Measurements from ENCODE around the gene LRIG1. TPM values are rescaled to one million over a fixed set of nuclear protein-coding genes. Genes with fewer than 3 reads are reported as not detected.

The LRIG1 gene
- total and polyA plus RNA-seq, 2 donors from 2014 or later: 8.2 to 20.6 TPM

DNA sequence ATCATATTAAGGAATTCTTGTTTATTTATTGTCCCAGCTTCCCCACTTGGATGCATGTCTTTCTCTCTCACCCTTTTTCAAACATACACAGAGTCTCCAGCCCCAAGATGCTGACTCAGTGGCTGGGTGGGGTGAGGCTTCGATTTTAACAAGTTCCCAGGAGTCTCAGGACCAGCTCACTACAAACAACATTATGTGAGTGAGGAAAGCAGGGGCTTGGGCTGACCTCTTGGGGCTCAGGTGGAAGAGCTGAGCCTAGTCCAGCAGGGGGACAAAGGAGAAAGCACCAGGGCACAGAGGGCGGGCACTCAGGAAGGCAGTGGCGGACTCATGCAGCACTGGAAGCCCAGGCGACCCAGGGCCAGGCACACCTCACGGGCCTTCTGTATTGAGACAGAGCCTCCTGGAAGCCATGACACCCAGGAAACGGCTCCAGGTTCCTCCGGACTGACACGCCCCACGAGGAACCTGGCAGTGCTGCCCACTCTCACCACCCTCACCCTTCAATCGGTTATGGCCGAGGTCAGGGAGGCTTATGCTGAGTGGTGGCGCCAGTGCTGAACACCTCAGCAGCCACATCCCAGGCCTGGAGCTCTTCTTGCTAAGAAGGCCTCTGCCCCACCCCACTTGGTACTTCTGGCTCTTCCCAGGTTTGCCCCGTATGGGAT lies 97.4 kb downstream of the LRIG1 start:
- Histone ChIP-seq H3K4me3 (ENCODE audit: low read length in 3 of 3) (no peak overlapping the region), H3K27ac (ENCODE audit: low read depth in 2 of 2, low read length in 2 of 2) (no peak overlapping the region), H3K9me3 (ENCODE audit: control insufficient read depth in 2 of 3, insufficient read depth in 1 of 3, low read length in 3 of 3) (no peaks in the 10 kb centered on the region), H3K27me3 (ENCODE audit: control insufficient read depth, insufficient read depth, low read length) (no peaks in the 10 kb centered on the region), H3K36me3 (ENCODE audit: control insufficient read depth in 2 of 3, insufficient read depth in 3 of 3, low read length in 3 of 3) (peaks cover 0 to 8% (median 2%) of the 10 kb centered on the region in 3 donors), H3K4me1 (ENCODE audit: control insufficient read depth in 2 of 3, insufficient read depth in 2 of 3, low read depth in 1 of 3, low read length in 3 of 3) (no peaks in the 10 kb centered on the region), H3K9ac (ENCODE audit: low read length in 3 of 3) (no peak overlapping the region)
- intact Hi-C loops (cut with DNase I): loop anchor here (10.0 kb wide), 1 partner anchor 411 kb away; no protein-coding TSS in a partner anchor
- TF ChIP-seq, protein P1, sequence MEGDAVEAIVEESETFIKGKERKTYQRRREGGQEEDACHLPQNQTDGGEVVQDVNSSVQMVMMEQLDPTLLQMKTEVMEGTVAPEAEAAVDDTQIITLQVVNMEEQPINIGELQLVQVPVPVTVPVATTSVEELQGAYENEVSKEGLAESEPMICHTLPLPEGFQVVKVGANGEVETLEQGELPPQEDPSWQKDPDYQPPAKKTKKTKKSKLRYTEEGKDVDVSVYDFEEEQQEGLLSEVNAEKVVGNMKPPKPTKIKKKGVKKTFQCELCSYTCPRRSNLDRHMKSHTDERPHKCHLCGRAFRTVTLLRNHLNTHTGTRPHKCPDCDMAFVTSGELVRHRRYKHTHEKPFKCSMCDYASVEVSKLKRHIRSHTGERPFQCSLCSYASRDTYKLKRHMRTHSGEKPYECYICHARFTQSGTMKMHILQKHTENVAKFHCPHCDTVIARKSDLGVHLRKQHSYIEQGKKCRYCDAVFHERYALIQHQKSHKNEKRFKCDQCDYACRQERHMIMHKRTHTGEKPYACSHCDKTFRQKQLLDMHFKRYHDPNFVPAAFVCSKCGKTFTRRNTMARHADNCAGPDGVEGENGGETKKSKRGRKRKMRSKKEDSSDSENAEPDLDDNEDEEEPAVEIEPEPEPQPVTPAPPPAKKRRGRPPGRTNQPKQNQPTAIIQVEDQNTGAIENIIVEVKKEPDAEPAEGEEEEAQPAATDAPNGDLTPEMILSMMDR (IDR thresholded peaks at IDR 0.05; ENCODE audit: borderline replicate concordance, extremely low read depth, insufficient read depth): no peak
- DNase-seq (no peak), FAIRE-seq (no peak)

GRCh38 chr3:66402596-66403290 lies 98.1 kb downstream of the LRIG1 start:
- Histone ChIP-seq H3K4me3 (ENCODE audit: low read length in 3 of 3) (no peak overlapping the region), H3K4me1 (ENCODE audit: control insufficient read depth in 2 of 3, insufficient read depth in 2 of 3, low read depth in 1 of 3, low read length in 3 of 3) (no peaks in the 10 kb centered on the region), H3K9me3 (ENCODE audit: control insufficient read depth in 2 of 3, insufficient read depth in 1 of 3, low read length in 3 of 3) (no peaks in the 10 kb centered on the region), H3K36me3 (ENCODE audit: control insufficient read depth in 2 of 3, insufficient read depth in 3 of 3, low read length in 3 of 3) (peaks cover 0 to 11% (median 5%) of the 10 kb centered on the region in 3 donors), H3K9ac (ENCODE audit: low read length in 3 of 3) (no peak overlapping the region), H3K27ac (ENCODE audit: low read depth in 2 of 2, low read length in 2 of 2) (no peak overlapping the region), H3K27me3 (ENCODE audit: control insufficient read depth, insufficient read depth, low read length) (no peaks in the 10 kb centered on the region)
- FAIRE-seq (no peak), DNase-seq (no peak)
- TF ChIP-seq, protein P1 (IDR thresholded peaks at IDR 0.05; ENCODE audit: borderline replicate concordance, extremely low read depth, insufficient read depth): no peak
- intact Hi-C loops (cut with DNase I): loop anchor here (10.0 kb wide), 1 partner anchor 412 kb away; no protein-coding TSS in a partner anchor

DNA sequence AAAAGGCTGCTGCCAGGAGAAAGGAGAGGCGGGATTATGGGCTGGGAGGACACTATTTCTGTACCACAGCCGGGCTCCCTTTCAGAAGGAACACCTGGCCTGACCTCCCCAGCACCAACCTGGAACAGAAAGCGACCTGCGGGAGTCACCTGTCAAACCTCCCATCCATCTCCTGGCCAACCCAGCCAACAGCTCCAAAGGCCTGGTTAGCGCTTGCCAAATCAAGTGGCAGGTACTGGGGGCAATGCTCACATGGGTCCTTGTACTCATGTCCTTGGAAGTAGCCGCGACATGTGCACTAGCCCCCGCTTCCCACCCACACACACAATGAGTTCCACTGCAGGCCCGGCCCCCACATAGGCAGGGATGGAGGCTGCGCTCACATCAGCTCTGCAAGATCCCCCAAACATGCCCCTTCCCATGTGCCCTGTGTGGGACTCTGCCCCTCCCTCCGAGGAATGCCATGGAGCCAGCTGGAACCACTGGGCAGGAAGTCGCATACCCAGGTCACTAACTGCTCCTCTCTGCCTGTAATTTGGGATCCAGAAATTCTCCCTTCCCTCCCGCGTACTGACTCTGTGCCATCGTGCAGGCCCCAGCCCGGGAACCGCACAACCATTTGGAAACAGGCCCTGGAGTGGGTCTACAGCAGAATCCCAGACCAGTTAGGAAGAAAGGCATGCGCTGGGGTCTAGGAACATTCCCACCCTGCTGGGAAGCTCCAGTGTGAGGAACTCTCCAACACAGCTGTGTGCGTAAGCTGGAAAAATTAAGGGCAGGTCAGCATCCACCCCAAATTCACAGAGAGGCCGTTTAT lies 98.9 kb downstream of the LRIG1 start:
- H3K4me1 ChIP-seq (ENCODE audit: control insufficient read depth in 2 of 3, insufficient read depth in 2 of 3, low read depth in 1 of 3, low read length in 3 of 3): no peaks in the 10 kb centered on the region
- H3K27me3 ChIP-seq (ENCODE audit: control insufficient read depth, insufficient read depth, low read length): no peaks in the 10 kb centered on the region
- FAIRE-seq: no peak
- no peak overlapping the region for H3K27ac ChIP-seq (ENCODE audit: low read depth in 2 of 2, low read length in 2 of 2)
- H3K4me3 ChIP-seq (ENCODE audit: low read length in 3 of 3): no peak overlapping the region
- TF ChIP-seq, protein P1 (IDR thresholded peaks at IDR 0.05; ENCODE audit: borderline replicate concordance, extremely low read depth, insufficient read depth): no peak
- intact Hi-C loops (cut with DNase I): loop anchor here (10.0 kb wide), 1 partner anchor 413 kb away; no protein-coding TSS in a partner anchor
- H3K9ac ChIP-seq (ENCODE audit: low read length in 3 of 3): no peak overlapping the region
- peaks cover 0 to 19% (median 3%) of the 10 kb centered on the region in 3 donors for H3K36me3 ChIP-seq (ENCODE audit: control insufficient read depth in 2 of 3, insufficient read depth in 3 of 3, low read length in 3 of 3)
- H3K9me3 ChIP-seq (ENCODE audit: control insufficient read depth in 2 of 3, insufficient read depth in 1 of 3, low read length in 3 of 3): no peaks in the 10 kb centered on the region
- peak in 1 of 5 donors; percentile 41 for DNase-seq
